GM18502 (cell line): ENCODE results near the gene DRD3.

Experiments used
- ATAC-seq: cut with Tn5 transposase; IDR thresholded peaks from one replicate; pipeline ENCODE4 v1.9.1; 2021; ENCODE audit warnings: mild to moderate bottlenecking; ENCODE audit not compliant: unreplicated experiment, poor library complexity

DRD3 gene

GRCh38 chr3:114178770-114179368 is at the start of gene DRD3:
Gene DRD3, minus strand, starts transcription at chr3:114179052. Its CDS starts 7,060 bp downstream, at chr3:114171992.
- no peak for ATAC-seq

GRCh38 chr3:114227076-114227475 is 48.2 kb upstream of the DRD3 start:
- ATAC-seq = no peak

- ATAC-seq = no peak
Observed at GRCh38 chr3:114226313-114226712, 47.5 kb upstream of the DRD3 start.

- peak; percentile 83 for ATAC-seq
Observed at GRCh38 chr3:114223143-114223542, 44.3 kb upstream of the DRD3 start.

GRCh38 chr3:114221881-114222264 is 43.0 kb upstream of the DRD3 start:
- no peak for ATAC-seq

- peak; percentile 37 for ATAC-seq
Observed at GRCh38 chr3:114221165-114221880, 42.5 kb upstream of the DRD3 start.

GRCh38 chr3:114219741-114220140 is 40.9 kb upstream of the DRD3 start:
- ATAC-seq = no peak

GRCh38 chr3:114218578-114219185 is 39.8 kb upstream of the DRD3 start:
- no peak for ATAC-seq

GRCh38 chr3:114218006-114218405 is 39.2 kb upstream of the DRD3 start:
- no peak for ATAC-seq

- no peak for ATAC-seq
Observed at GRCh38 chr3:114217266-114217665, 38.4 kb upstream of the DRD3 start.

- no peak for ATAC-seq
Observed at GRCh38 chr3:114216186-114216970, 37.5 kb upstream of the DRD3 start.

- peak; percentile 32 for ATAC-seq
Observed at GRCh38 chr3:114214542-114215341, 35.9 kb upstream of the DRD3 start.

GRCh38 chr3:114213627-114214541 is 35.0 kb upstream of the DRD3 start:
- peak; percentile 86 for ATAC-seq

GRCh38 chr3:114213292-114213626 is 34.4 kb upstream of the DRD3 start:
- peak; percentile 18 for ATAC-seq

- no peak for ATAC-seq
Observed at GRCh38 chr3:114212646-114213045, 33.8 kb upstream of the DRD3 start.

- ATAC-seq = peak; percentile 96
Observed at GRCh38 chr3:114207768-114208167, 28.9 kb upstream of the DRD3 start.

GRCh38 chr3:114206342-114206741 is 27.5 kb upstream of the DRD3 start:
- no peak for ATAC-seq

GRCh38 chr3:114205541-114205940 is 26.7 kb upstream of the DRD3 start:
- no peak for ATAC-seq

- no peak for ATAC-seq
Observed at GRCh38 chr3:114194750-114195149, 15.9 kb upstream of the DRD3 start.
